Breast epithelium (tissue), 3 donors: ENCODE measurements around the gene KLHDC4.

Experiments used
- CTCF ChIP-seq, 3 donors: fragments of 450-650 bp; IDR thresholded peaks; one replicate each; pipeline ENCODE4 v1.5.1; 2016 to 2017; ENCODE audit warnings: antibody characterized with exemption in 3 of 3, mild to moderate bottlenecking in 3 of 3, moderate library complexity in 3 of 3
- POLR2A ChIP-seq: fragments of 450-650 bp; IDR thresholded peaks from one replicate; pipeline ENCODE4 v1.6.1; 2016; ENCODE audit warnings: antibody characterized with exemption, mild to moderate bottlenecking, moderate library complexity
- POLR2AphosphoS5 ChIP-seq, 3 donors: sonication (generic); formaldehyde crosslinking; IDR thresholded peaks; one replicate each; pipeline ENCODE4 v1.6.1; 2017; ENCODE audit warnings: antibody characterized with exemption in 3 of 3

DNA sequence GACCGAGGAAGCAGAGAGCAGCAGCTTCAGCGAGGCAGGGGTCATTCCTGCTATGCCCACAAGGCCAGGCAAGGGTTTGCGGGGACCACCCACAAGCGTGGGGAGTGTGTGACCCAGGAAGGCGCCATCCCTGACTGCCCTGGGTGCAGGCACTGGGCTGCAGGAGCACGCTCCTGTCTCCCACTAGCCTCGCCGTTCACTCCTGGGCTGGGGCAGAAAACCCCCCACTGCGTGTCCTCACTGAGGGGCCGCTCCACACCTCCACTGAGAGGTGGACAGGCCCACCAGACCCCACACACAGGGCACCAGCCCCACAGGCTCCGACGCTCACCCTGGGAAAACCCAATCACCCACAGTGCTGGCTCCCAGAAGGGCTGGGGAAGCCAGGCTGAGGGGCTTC is 56.1 kb downstream of the KLHDC4 start:
- no peak for TF ChIP-seq CTCF (IDR thresholded peaks at IDR 0.05)
- TF ChIP-seq POLR2A = no peak
- no peak for TF ChIP-seq POLR2AphosphoS5 (IDR thresholded peaks at IDR 0.05)
